ENCODE results near the gene ATP1B2.

Gene ATP1B2

GRCh38 chr17:7667656-7668406, 17.1 kb downstream of the ATP1B2 start:
- TF ChIP-seq CTCF (IDR thresholded peaks at IDR 0.05; ENCODE audit: low read depth, low read length, missing control alignments) = no peak
- H3K4me3 ChIP-seq (replicated peaks; ENCODE audit: low read depth, low read length) = no peak overlapping the region
- no peak for DNase-seq (ENCODE audit: extremely low read depth, low read depth)

- no peak overlapping the region for H3K4me3 ChIP-seq (replicated peaks; ENCODE audit: low read depth, low read length)
- DNase-seq (ENCODE audit: extremely low read depth, low read depth) = no peak
- no peak for TF ChIP-seq CTCF (IDR thresholded peaks at IDR 0.05; ENCODE audit: low read depth, low read length, missing control alignments)
These were observed 17.8 kb downstream of the ATP1B2 start for GRCh38 chr17:7668482-7668881.

GRCh38 chr17:7673239-7673638, 22.5 kb downstream of the ATP1B2 start:
- no peak overlapping the region for H3K4me3 ChIP-seq (replicated peaks; ENCODE audit: low read depth, low read length)
- DNase-seq (ENCODE audit: extremely low read depth, low read depth) = no peak
- TF ChIP-seq CTCF (IDR thresholded peaks at IDR 0.05; ENCODE audit: low read depth, low read length, missing control alignments) = peak; percentile 60

- no peak for TF ChIP-seq CTCF (IDR thresholded peaks at IDR 0.05; ENCODE audit: low read depth, low read length, missing control alignments)
- no peak overlapping the region for H3K4me3 ChIP-seq (replicated peaks; ENCODE audit: low read depth, low read length)
- no peak for DNase-seq (ENCODE audit: extremely low read depth, low read depth)
These were observed 24.2 kb downstream of the ATP1B2 start for GRCh38 chr17:7674934-7675333.

GRCh38 chr17:7676533-7676932, 25.8 kb downstream of the ATP1B2 start:
- no peak overlapping the region for H3K4me3 ChIP-seq (replicated peaks; ENCODE audit: low read depth, low read length)
- no peak for DNase-seq (ENCODE audit: extremely low read depth, low read depth)
- TF ChIP-seq CTCF (IDR thresholded peaks at IDR 0.05; ENCODE audit: low read depth, low read length, missing control alignments) = no peak

- H3K4me3 ChIP-seq (replicated peaks; ENCODE audit: low read depth, low read length) = no peak overlapping the region
- no peak for DNase-seq (ENCODE audit: extremely low read depth, low read depth)
- TF ChIP-seq CTCF (IDR thresholded peaks at IDR 0.05; ENCODE audit: low read depth, low read length, missing control alignments) = no peak
These were observed 26.8 kb downstream of the ATP1B2 start for GRCh38 chr17:7677388-7678067.
